AG09319 (cell line): Measurements from ENCODE around the gene BASP1.

ENCODE experiments used
- DNase-seq: peaks from one replicate; pipeline ENCODE4 v3.0.0-alpha.2; 2010; ENCODE audit warnings: low read depth; ENCODE audit errors: extremely low read depth
- CTCF ChIP-seq: IDR thresholded peaks from 2 replicates; pipeline ENCODE4 v1.5.1; 2011; ENCODE audit warnings: low read depth, mild to moderate bottlenecking, inconsistent platforms, low read length, moderate library complexity

The BASP1 gene

GRCh38 chr5:17212996-17213395, 4.4 kb upstream of the BASP1 start:
- no peak for TF ChIP-seq CTCF
- no peak for DNase-seq

GRCh38 chr5:17213938-17214337, 3.5 kb upstream of the BASP1 start:
- TF ChIP-seq CTCF = no peak
- no peak for DNase-seq

GRCh38 chr5:17214893-17215292, 2.5 kb upstream of the BASP1 start:
- no peak for DNase-seq
- TF ChIP-seq CTCF = no peak

- no peak for DNase-seq
- TF ChIP-seq CTCF = no peak
These were observed 2.1 kb upstream of the BASP1 start for GRCh38 chr5:17215361-17215760.

- DNase-seq = no peak
- TF ChIP-seq CTCF = peak; percentile 84
These were observed 1.1 kb upstream of the BASP1 start for GRCh38 chr5:17216176-17216973.

- no peak for TF ChIP-seq CTCF
- no peak for DNase-seq
These were observed 398 bp upstream of the BASP1 start for GRCh38 chr5:17216974-17217492.

GRCh38 chr5:17218353-17219005, 1.0 kb downstream of the BASP1 start:
- TF ChIP-seq CTCF = no peak
- no peak for DNase-seq
